A673 (cell line): Measurements from ENCODE around the gene STMP1.

Experiments used
- CTCF ChIP-seq: fragments of 300-800, 200-600 bp; sonication (generic); conservative IDR thresholded peaks from 2 replicates; pipeline ENCODE4 v1.5.1; 2017; ENCODE audit warnings: low read depth, mild to moderate bottlenecking, antibody characterized with exemption, low read length, moderate library complexity, mixed read lengths
- EZH2 ChIP-seq: fragments of 200-600 bp; sonication (generic); IDR thresholded peaks from 2 replicates; pipeline ENCODE4 v1.6.1; 2017; ENCODE audit warnings: borderline replicate concordance, low read depth, mild to moderate bottlenecking, mixed read lengths, antibody characterized with exemption, low read length; ENCODE audit not compliant: poor library complexity, severe bottlenecking

GRCh38 chr7:135721198-135721820, 59.0 kb downstream of the STMP1 start:
- TF ChIP-seq CTCF (no peak), EZH2 (no peak)
